ENCODE results near the gene KCTD5.

KCTD5 gene

GRCh38 chr16:2737238-2737605 lies 54.9 kb downstream of the KCTD5 start:
- H3K79me1 ChIP-seq (ENCODE audit: low read length): no peaks in the 10 kb centered on the region
- no peak overlapping the region for H4K5ac ChIP-seq (ENCODE audit: low read length)
- no peak overlapping the region for H4K8ac ChIP-seq (ENCODE audit: low read depth, low read length)
- no CpG with 5 or more reads among the region's 5 CpGs for WGBS (ENCODE audit: extremely low coverage, insufficient coverage, low lambda C conversion rate)
- H3K79me2 ChIP-seq (ENCODE audit: control insufficient read depth, insufficient read depth, low read length): no peaks in the 10 kb centered on the region
- H2BK5ac ChIP-seq (ENCODE audit: low read length): no peak overlapping the region
- H2AK5ac ChIP-seq (ENCODE audit: low read length): no peak overlapping the region
- no peak overlapping the region for H3K27ac ChIP-seq (ENCODE audit: low read depth, low read length)
- H2BK120ac ChIP-seq (ENCODE audit: low read depth, low read length): no peak overlapping the region
- no peak overlapping the region for H3K56ac ChIP-seq (ENCODE audit: low read length)
- H3K36me3 ChIP-seq (ENCODE audit: control insufficient read depth, insufficient read depth, low read length): no peaks in the 10 kb centered on the region
- H3K9ac ChIP-seq (ENCODE audit: low read length): no peak overlapping the region
- no peak for DNase-seq
- no peak overlapping the region for H2BK15ac ChIP-seq (replicated peaks; ENCODE audit: low read depth)
- H3K27me3 ChIP-seq (ENCODE audit: insufficient read depth, low read length, poor library complexity): no peaks in the 10 kb centered on the region
- H3K18ac ChIP-seq (ENCODE audit: low read length): no peak overlapping the region
- no peak overlapping the region for H3K4ac ChIP-seq (ENCODE audit: low read depth, low read length)
- no peaks in the 10 kb centered on the region for H3K4me1 ChIP-seq (ENCODE audit: control insufficient read depth, low read depth, low read length)
- no peak overlapping the region for H3K23ac ChIP-seq (ENCODE audit: low read length)
- H3K4me2 ChIP-seq (ENCODE audit: low read length): no peak overlapping the region
- H3K4me3 ChIP-seq (ENCODE audit: low read length): no peak overlapping the region

DNA sequence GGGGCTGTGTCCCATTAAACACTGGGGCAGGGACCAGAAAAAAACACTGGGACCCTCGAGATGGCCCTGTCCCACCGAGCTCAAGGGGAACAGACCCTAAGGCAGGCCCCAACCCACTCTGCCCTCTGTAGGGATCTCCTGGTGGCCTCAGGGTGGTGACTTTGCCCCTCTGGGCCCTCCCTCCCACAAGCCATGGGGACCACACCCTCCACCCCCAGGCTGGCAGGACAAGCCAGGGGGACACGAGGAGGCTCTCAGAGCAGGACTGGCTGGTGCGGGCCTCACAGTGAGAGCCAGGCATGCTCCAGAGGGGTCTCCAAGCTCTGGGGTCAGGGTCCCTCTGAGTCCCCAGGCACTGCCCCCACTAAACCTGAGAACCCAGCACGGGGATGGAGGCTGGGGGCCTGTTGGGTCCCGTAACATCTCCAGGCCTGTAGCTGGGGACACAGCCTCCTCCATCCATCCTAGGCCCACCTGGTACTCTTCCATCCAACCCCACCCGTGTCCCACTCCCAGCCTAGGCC lies 55.6 kb downstream of the KCTD5 start:
- Histone ChIP-seq H3K18ac (ENCODE audit: low read length) (no peak overlapping the region), H3K4me2 (ENCODE audit: low read length) (no peak overlapping the region), H3K4me3 (ENCODE audit: low read length) (no peak overlapping the region), H3K4ac (ENCODE audit: low read depth, low read length) (no peak overlapping the region), H4K8ac (ENCODE audit: low read depth, low read length) (no peak overlapping the region), H3K79me2 (ENCODE audit: control insufficient read depth, insufficient read depth, low read length) (no peaks in the 10 kb centered on the region), H2AK5ac (ENCODE audit: low read length) (no peak overlapping the region), H3K36me3 (ENCODE audit: control insufficient read depth, insufficient read depth, low read length) (no peaks in the 10 kb centered on the region), H3K56ac (ENCODE audit: low read length) (no peak overlapping the region), H3K9ac (ENCODE audit: low read length) (no peak overlapping the region), H2BK5ac (ENCODE audit: low read length) (no peak overlapping the region), H3K79me1 (ENCODE audit: low read length) (no peaks in the 10 kb centered on the region), H3K4me1 (ENCODE audit: control insufficient read depth, low read depth, low read length) (no peaks in the 10 kb centered on the region), H4K5ac (ENCODE audit: low read length) (no peak overlapping the region), H2BK120ac (ENCODE audit: low read depth, low read length) (no peak overlapping the region), H3K23ac (ENCODE audit: low read length) (no peak overlapping the region), H3K27ac (ENCODE audit: low read depth, low read length) (no peak overlapping the region), H3K27me3 (ENCODE audit: insufficient read depth, low read length, poor library complexity) (no peaks in the 10 kb centered on the region), H2BK15ac (replicated peaks; ENCODE audit: low read depth) (no peak overlapping the region)
- no CpG with 5 or more reads among the region's 7 CpGs for WGBS (ENCODE audit: extremely low coverage, insufficient coverage, low lambda C conversion rate)
- no peak for DNase-seq

DNA sequence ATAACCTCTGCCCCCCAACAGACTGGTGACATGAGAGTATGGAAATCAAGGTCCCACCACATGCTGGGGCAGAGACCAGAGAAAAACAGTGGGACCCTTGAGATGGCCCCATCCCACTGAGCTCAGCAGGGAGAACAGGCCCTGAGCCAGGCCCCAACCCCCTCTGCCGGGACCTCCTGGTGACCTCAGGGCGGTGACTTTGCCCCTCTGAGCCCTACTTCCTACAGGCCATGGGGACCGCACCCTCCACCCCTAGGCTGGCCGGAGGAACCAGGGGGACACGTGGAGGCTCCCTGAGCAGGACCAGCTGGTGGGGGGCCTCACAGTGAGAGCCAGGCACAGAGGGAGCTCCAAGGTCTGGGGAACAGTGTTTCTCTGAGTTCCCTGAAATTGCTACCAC lies 56.3 kb downstream of the KCTD5 start:
- H3K56ac ChIP-seq (ENCODE audit: low read length): no peak overlapping the region
- H3K4me2 ChIP-seq (ENCODE audit: low read length): no peak overlapping the region
- H2BK15ac ChIP-seq (replicated peaks; ENCODE audit: low read depth): no peak overlapping the region
- no peak overlapping the region for H3K9ac ChIP-seq (ENCODE audit: low read length)
- H3K27ac ChIP-seq (ENCODE audit: low read depth, low read length): no peak overlapping the region
- WGBS (ENCODE audit: extremely low coverage, insufficient coverage, low lambda C conversion rate): no CpG with 5 or more reads among the region's 5 CpGs
- H3K27me3 ChIP-seq (ENCODE audit: insufficient read depth, low read length, poor library complexity): no peaks in the 10 kb centered on the region
- H4K5ac ChIP-seq (ENCODE audit: low read length): no peak overlapping the region
- no peaks in the 10 kb centered on the region for H3K79me1 ChIP-seq (ENCODE audit: low read length)
- no peak for DNase-seq
- H4K8ac ChIP-seq (ENCODE audit: low read depth, low read length): no peak overlapping the region
- no peak overlapping the region for H3K4ac ChIP-seq (ENCODE audit: low read depth, low read length)
- no peaks in the 10 kb centered on the region for H3K4me1 ChIP-seq (ENCODE audit: control insufficient read depth, low read depth, low read length)
- H2BK120ac ChIP-seq (ENCODE audit: low read depth, low read length): no peak overlapping the region
- no peaks in the 10 kb centered on the region for H3K79me2 ChIP-seq (ENCODE audit: control insufficient read depth, insufficient read depth, low read length)
- H3K18ac ChIP-seq (ENCODE audit: low read length): no peak overlapping the region
- no peaks in the 10 kb centered on the region for H3K36me3 ChIP-seq (ENCODE audit: control insufficient read depth, insufficient read depth, low read length)
- H3K4me3 ChIP-seq (ENCODE audit: low read length): no peak overlapping the region
- H2AK5ac ChIP-seq (ENCODE audit: low read length): no peak overlapping the region
- no peak overlapping the region for H2BK5ac ChIP-seq (ENCODE audit: low read length)
- no peak overlapping the region for H3K23ac ChIP-seq (ENCODE audit: low read length)

GRCh38 chr16:2739625-2740430 lies 57.5 kb downstream of the KCTD5 start:
- Histone ChIP-seq H4K8ac (ENCODE audit: low read depth, low read length) (no peak overlapping the region), H3K18ac (ENCODE audit: low read length) (no peak overlapping the region), H3K4me2 (ENCODE audit: low read length) (no peak overlapping the region), H2BK120ac (ENCODE audit: low read depth, low read length) (no peak overlapping the region), H3K23ac (ENCODE audit: low read length) (no peak overlapping the region), H3K79me1 (ENCODE audit: low read length) (no peaks in the 10 kb centered on the region), H2BK15ac (replicated peaks; ENCODE audit: low read depth) (no peak overlapping the region), H3K9ac (ENCODE audit: low read length) (no peak overlapping the region), H3K27me3 (ENCODE audit: insufficient read depth, low read length, poor library complexity) (no peaks in the 10 kb centered on the region), H2BK5ac (ENCODE audit: low read length) (no peak overlapping the region), H3K36me3 (ENCODE audit: control insufficient read depth, insufficient read depth, low read length) (no peaks in the 10 kb centered on the region), H3K4me1 (ENCODE audit: control insufficient read depth, low read depth, low read length) (no peaks in the 10 kb centered on the region), H3K4me3 (ENCODE audit: low read length) (no peak overlapping the region), H3K79me2 (ENCODE audit: control insufficient read depth, insufficient read depth, low read length) (no peaks in the 10 kb centered on the region), H2AK5ac (ENCODE audit: low read length) (no peak overlapping the region), H3K56ac (ENCODE audit: low read length) (no peak overlapping the region), H4K5ac (ENCODE audit: low read length) (no peak overlapping the region), H3K4ac (ENCODE audit: low read depth, low read length) (no peak overlapping the region), H3K27ac (ENCODE audit: low read depth, low read length) (no peak overlapping the region)
- no CpG with 5 or more reads among the region's 8 CpGs for WGBS (ENCODE audit: extremely low coverage, insufficient coverage, low lambda C conversion rate)
- DNase-seq: no peak

- Histone ChIP-seq H3K4ac (ENCODE audit: low read depth, low read length) (no peak overlapping the region), H3K9ac (ENCODE audit: low read length) (no peak overlapping the region), H3K23ac (ENCODE audit: low read length) (no peak overlapping the region), H2AK5ac (ENCODE audit: low read length) (no peak overlapping the region), H3K79me1 (ENCODE audit: low read length) (no peaks in the 10 kb centered on the region), H3K4me2 (ENCODE audit: low read length) (no peak overlapping the region), H2BK120ac (ENCODE audit: low read depth, low read length) (no peak overlapping the region), H2BK15ac (replicated peaks; ENCODE audit: low read depth) (no peak overlapping the region), H3K56ac (ENCODE audit: low read length) (no peak overlapping the region), H4K5ac (ENCODE audit: low read length) (no peak overlapping the region), H3K4me3 (ENCODE audit: low read length) (no peak overlapping the region), H3K79me2 (ENCODE audit: control insufficient read depth, insufficient read depth, low read length) (no peaks in the 10 kb centered on the region), H3K27me3 (ENCODE audit: insufficient read depth, low read length, poor library complexity) (no peaks in the 10 kb centered on the region), H3K18ac (ENCODE audit: low read length) (no peak overlapping the region), H3K36me3 (ENCODE audit: control insufficient read depth, insufficient read depth, low read length) (no peaks in the 10 kb centered on the region), H2BK5ac (ENCODE audit: low read length) (no peak overlapping the region), H4K8ac (ENCODE audit: low read depth, low read length) (no peak overlapping the region), H3K27ac (ENCODE audit: low read depth, low read length) (no peak overlapping the region), H3K4me1 (ENCODE audit: control insufficient read depth, low read depth, low read length) (no peaks in the 10 kb centered on the region)
- DNase-seq: no peak
- no CpG with 5 or more reads among the region's 6 CpGs for WGBS (ENCODE audit: extremely low coverage, insufficient coverage, low lambda C conversion rate)
Measured at GRCh38 chr16:2740476-2740875, 58.2 kb downstream of the KCTD5 start.

GRCh38 chr16:2741168-2741567 lies 58.8 kb downstream of the KCTD5 start:
- DNase-seq: no peak
- Histone ChIP-seq H3K9ac (ENCODE audit: low read length) (no peak overlapping the region), H3K27ac (ENCODE audit: low read depth, low read length) (no peak overlapping the region), H3K4me3 (ENCODE audit: low read length) (no peak overlapping the region), H3K18ac (ENCODE audit: low read length) (no peak overlapping the region), H2AK5ac (ENCODE audit: low read length) (no peak overlapping the region), H4K8ac (ENCODE audit: low read depth, low read length) (no peak overlapping the region), H3K79me2 (ENCODE audit: control insufficient read depth, insufficient read depth, low read length) (no peaks in the 10 kb centered on the region), H2BK120ac (ENCODE audit: low read depth, low read length) (no peak overlapping the region), H3K4me2 (ENCODE audit: low read length) (no peak overlapping the region), H3K4me1 (ENCODE audit: control insufficient read depth, low read depth, low read length) (no peaks in the 10 kb centered on the region), H3K23ac (ENCODE audit: low read length) (no peak overlapping the region), H3K79me1 (ENCODE audit: low read length) (no peaks in the 10 kb centered on the region), H3K27me3 (ENCODE audit: insufficient read depth, low read length, poor library complexity) (no peaks in the 10 kb centered on the region), H3K4ac (ENCODE audit: low read depth, low read length) (no peak overlapping the region), H4K5ac (ENCODE audit: low read length) (no peak overlapping the region), H2BK15ac (replicated peaks; ENCODE audit: low read depth) (no peak overlapping the region), H3K36me3 (ENCODE audit: control insufficient read depth, insufficient read depth, low read length) (no peaks in the 10 kb centered on the region), H3K56ac (ENCODE audit: low read length) (no peak overlapping the region), H2BK5ac (ENCODE audit: low read length) (no peak overlapping the region)
- no CpG with 5 or more reads among the region's 4 CpGs for WGBS (ENCODE audit: extremely low coverage, insufficient coverage, low lambda C conversion rate)
